Hepatocyte (in vitro differentiated cells): Measurements from ENCODE around the gene IL1RL2. TPM values are rescaled to one million over a fixed set of nuclear protein-coding genes. Genes with fewer than 3 reads are reported as not detected.

ENCODE experiments used
- DNase-seq: peaks from one replicate; pipeline ENCODE4 v3.0.0-alpha.2; 2016; ENCODE audit warnings: low spot score
- H2AFZ ChIP-seq: fragments of 200-600 bp; sonication (generic); 2 replicates; pipeline ENCODE4 v1.6.0; 2016; ENCODE audit warnings: antibody characterized with exemption, mild to moderate bottlenecking
- H3K27ac ChIP-seq: fragments of 200-600 bp; sonication (generic); 2 replicates; pipeline ENCODE4 v1.5.1; 2016; ENCODE audit warnings: mild to moderate bottlenecking
- H3K27me3 ChIP-seq: fragments of 200-600 bp; sonication (generic); 2 replicates; pipeline ENCODE4 v1.6.1; 2016
- H3K36me3 ChIP-seq: fragments of 200-600 bp; sonication (generic); replicated peaks from 2 replicates; pipeline ENCODE4 v1.5.1; 2016; ENCODE audit warnings: low read depth; ENCODE audit not compliant: insufficient read depth
- H3K4me1 ChIP-seq: fragments of 200-600 bp; sonication (generic); 2 replicates; pipeline ENCODE4 v1.5.1; 2016; ENCODE audit warnings: mild to moderate bottlenecking, moderate library complexity; ENCODE audit not compliant: insufficient read depth
- H3K4me2 ChIP-seq: fragments of 200-600 bp; sonication (generic); 2 replicates; pipeline ENCODE4 v1.6.0; 2016
- H3K4me3 ChIP-seq: fragments of 200-600 bp; sonication (generic); 2 replicates; pipeline ENCODE4 v1.5.1; 2016; ENCODE audit warnings: mild to moderate bottlenecking
- H3K79me2 ChIP-seq: fragments of 200-600 bp; sonication (generic); 2 replicates; pipeline ENCODE4 v1.6.0; 2017; ENCODE audit warnings: mild to moderate bottlenecking
- H3K9me2 ChIP-seq: fragments of 200-600 bp; sonication (generic); replicated peaks from 2 replicates; pipeline ENCODE4 v1.6.0; 2017; ENCODE audit warnings: mild to moderate bottlenecking; ENCODE audit not compliant: insufficient read depth
- H3K9me3 ChIP-seq: fragments of 200-600 bp; sonication (generic); 2 replicates; pipeline ENCODE4 v1.5.1; 2016; ENCODE audit warnings: low read depth, mild to moderate bottlenecking
- H4K20me1 ChIP-seq: fragments of 200-600 bp; sonication (generic); 2 replicates; pipeline ENCODE4 v1.6.0; 2016; ENCODE audit warnings: mild to moderate bottlenecking; ENCODE audit not compliant: insufficient read depth, poor library complexity, severe bottlenecking
- CTCF ChIP-seq: fragments of 200-600 bp; sonication (generic); IDR thresholded peaks from 2 replicates; pipeline ENCODE4 v1.5.1; 2016; ENCODE audit warnings: antibody characterized with exemption, mild to moderate bottlenecking; ENCODE audit not compliant: poor library complexity
- EZH2 ChIP-seq: fragments of 200-600 bp; sonication (generic); IDR thresholded peaks from 2 replicates; pipeline ENCODE4 v1.6.1; 2016; ENCODE audit warnings: antibody characterized with exemption, mild to moderate bottlenecking, borderline replicate concordance
- EZH2phosphoT487 ChIP-seq: fragments of 200-600 bp; sonication (generic); IDR thresholded peaks from one replicate; pipeline ENCODE4 v1.6.1; 2018; ENCODE audit warnings: antibody characterized with exemption, mild to moderate bottlenecking, low read depth, moderate library complexity; ENCODE audit not compliant: unreplicated experiment, severe bottlenecking
- WGBS: methylation state at CpG from one replicate; pipeline ENCODE4 v1.1.6; 2016; ENCODE audit warnings: low lambda C conversion rate; ENCODE audit errors: missing lambda C conversion rate; 5-methylcytosine and 5-hydroxymethylcytosine counted together
- polyA plus RNA-seq: library from polyadenylated mRNA; unstranded; fragments of >200 nt; fragmentation: Nextera tagmentation; extraction: Ambion mirVana; gene quantifications from 2 replicates; pipeline ENCODE4 v1.2.1, GENCODE V29; 2016
- total RNA-seq: library from RNA; depleted of rRNA; stranded (reverse); fragments of >200 nt; gene quantifications from 2 replicates; pipeline ENCODE4 v1.2.3, GENCODE V29; 2014

The IL1RL2 gene
- total and polyA plus RNA-seq, 2 experiments from 2014 or later = 1.3 TPM; not detected in 1

- Histone ChIP-seq H3K9me2 (no peaks in the 10 kb centered on the region), H4K20me1 (no peaks in the 10 kb centered on the region), H3K27me3 (no peaks in the 10 kb centered on the region), H3K9me3 (no peaks in the 10 kb centered on the region), H3K79me2 (no peaks in the 10 kb centered on the region), H3K27ac (no peak overlapping the region), H3K4me2 (no peak overlapping the region), H2AFZ (no peak overlapping the region), H3K4me3 (no peak overlapping the region), H3K4me1 (no peaks in the 10 kb centered on the region), H3K36me3 (no peaks in the 10 kb centered on the region)
- WGBS = 91% methylated on average over 5 of the region's 5 CpGs
- TF ChIP-seq EZH2 (no peak), EZH2phosphoT487 (no peak), CTCF (no peak)
- no peak for DNase-seq
Measured at GRCh38 chr2:102289129-102289528, 102.3 kb downstream of the IL1RL2 start.

Other genes starting within 250 kb of the IL1RL2 start
- gene IL1R2, start 195.1 kb upstream of the IL1RL2 start, total RNA-seq = 1.3 and 10.5 TPM in 2 replicates
- 5.8 and 11.4 TPM in 2 replicates for gene IL1R2, start 195.1 kb upstream of the IL1RL2 start, polyA plus RNA-seq
- gene IL1R1, start 44.3 kb upstream of the IL1RL2 start, total RNA-seq = 66.8 and 72.8 TPM in 2 replicates
- 46.4 and 49.6 TPM in 2 replicates for gene IL1R1, start 44.3 kb upstream of the IL1RL2 start, polyA plus RNA-seq
- gene IL1RL1, start 124.5 kb downstream of the IL1RL2 start, total RNA-seq = 13.1 and 15.6 TPM in 2 replicates
- gene IL1RL1, start 124.5 kb downstream of the IL1RL2 start, polyA plus RNA-seq = 5.2 and 6.0 TPM in 2 replicates
- 19.3 and 25.5 TPM in 2 replicates for gene IL18R1, start 168.8 kb downstream of the IL1RL2 start, total RNA-seq
- 17.1 and 19.7 TPM in 2 replicates for gene IL18R1, start 168.8 kb downstream of the IL1RL2 start, polyA plus RNA-seq
- gene IL18RAP, start 236.1 kb downstream of the IL1RL2 start, total RNA-seq = 0.40 and 0.80 TPM in 2 replicates
- gene IL18RAP, start 236.1 kb downstream of the IL1RL2 start, polyA plus RNA-seq = not detected in 2 replicates